GM19035 (cell line): ENCODE results near the gene SLC4A9.
A peak's percentile ranks its signal among the peaks of the same experiment; 100 is the strongest.

Experiments used
- ATAC-seq: cut with Tn5 transposase; IDR thresholded peaks from one replicate; pipeline ENCODE4 v1.9.1; 2021; ENCODE audit not compliant: unreplicated experiment

The SLC4A9 gene

GRCh38 chr5:140360681-140361479 is 886 bp downstream of the SLC4A9 start:
- ATAC-seq = no peak

- ATAC-seq = no peak
Measured at GRCh38 chr5:140361901-140362300, 1.9 kb downstream of the SLC4A9 start.

- no peak for ATAC-seq
Measured at GRCh38 chr5:140362311-140362710, 2.3 kb downstream of the SLC4A9 start.

- peak; percentile 86 for ATAC-seq
Measured at GRCh38 chr5:140362875-140363630, 3.1 kb downstream of the SLC4A9 start.

- ATAC-seq = no peak
Measured at GRCh38 chr5:140363631-140364471, 3.9 kb downstream of the SLC4A9 start.

GRCh38 chr5:140364472-140364765 is 4.4 kb downstream of the SLC4A9 start:
- no peak for ATAC-seq

- ATAC-seq = no peak
Measured at GRCh38 chr5:140365282-140365681, 5.3 kb downstream of the SLC4A9 start.

- no peak for ATAC-seq
Measured at GRCh38 chr5:140365941-140366340, 5.9 kb downstream of the SLC4A9 start.

GRCh38 chr5:140366589-140367255 is 6.7 kb downstream of the SLC4A9 start:
- ATAC-seq = no peak

- no peak for ATAC-seq
Measured at GRCh38 chr5:140367256-140368013, 7.4 kb downstream of the SLC4A9 start.

GRCh38 chr5:140371356-140372151 is 11.6 kb downstream of the SLC4A9 start:
- no peak for ATAC-seq

- peak; percentile 55 for ATAC-seq
Measured at GRCh38 chr5:140372971-140373487, 13.0 kb downstream of the SLC4A9 start.

- ATAC-seq = no peak
Measured at GRCh38 chr5:140381351-140381750, 21.4 kb downstream of the SLC4A9 start.

GRCh38 chr5:140381972-140382371 is 22.0 kb downstream of the SLC4A9 start:
- no peak for ATAC-seq

- ATAC-seq = no peak
Measured at GRCh38 chr5:140382866-140383265, 22.9 kb downstream of the SLC4A9 start.

- no peak for ATAC-seq
Measured at GRCh38 chr5:140383300-140383699, 23.3 kb downstream of the SLC4A9 start.

GRCh38 chr5:140388052-140388451 is 28.1 kb downstream of the SLC4A9 start:
- ATAC-seq = no peak

GRCh38 chr5:140391312-140391711 is 31.3 kb downstream of the SLC4A9 start:
- ATAC-seq = no peak

GRCh38 chr5:140391732-140392131 is 31.7 kb downstream of the SLC4A9 start:
- ATAC-seq = no peak
